NCI-H1930 (cell line): ENCODE results near the gene LRRTM4.
"Not testable (repeated sequence)": the region's sequence is repeated elsewhere in the genome, so short reads cannot be mapped to it uniquely, and the experiment has no call there.

Source experiments
- DNase-seq, 2 experiments: peaks; one replicate each; lab custom pipeline; 2025; lab: John Stamatoyannopoulos, UW

Gene LRRTM4

GRCh38 chr2:76745605-76746004 lies 776.6 kb downstream of the LRRTM4 start:
- DNase-seq, result no peak

- DNase-seq, result no peak
Observed at GRCh38 chr2:76737607-76738006, 784.6 kb downstream of the LRRTM4 start.

- DNase-seq, result no peak
Observed at GRCh38 chr2:76733736-76734135, 788.4 kb downstream of the LRRTM4 start.

- DNase-seq, result no peak
Observed at GRCh38 chr2:76731157-76731556, 791.0 kb downstream of the LRRTM4 start.

GRCh38 chr2:76730021-76730420 lies 792.2 kb downstream of the LRRTM4 start:
- no peak for DNase-seq

- no peak for DNase-seq
Observed at GRCh38 chr2:76721226-76721625, 801.0 kb downstream of the LRRTM4 start.

- no peak for DNase-seq
Observed at GRCh38 chr2:76713312-76713711, 808.9 kb downstream of the LRRTM4 start.

GRCh38 chr2:76711490-76711889 lies 810.7 kb downstream of the LRRTM4 start:
- no peak for DNase-seq

GRCh38 chr2:76700894-76701293 lies 821.3 kb downstream of the LRRTM4 start:
- no peak for DNase-seq

- DNase-seq, result not testable (repeated sequence)
Observed at GRCh38 chr2:76697998-76698713, 824.0 kb downstream of the LRRTM4 start.
